Upper lobe of right lung (tissue), 1 donor: Measurements from ENCODE around the gene LRMDA. TPM values are rescaled to one million over a fixed set of nuclear protein-coding genes. Genes with fewer than 3 reads are reported as not detected.

ENCODE experiments used
- ATAC-seq: fragments of 200-7000 bp; cut with Tn5 transposase; one replicate; pipeline ENCODE4 v1.9.1; 2020; ENCODE audit warnings: mild to moderate bottlenecking, moderate library complexity
- DNase-seq: peaks from one replicate; pipeline ENCODE4 v3.0.0-alpha.2; 2020
- H3K27ac ChIP-seq: fragments of 200-600 bp; one replicate; pipeline ENCODE4 v1.8.0; 2022
- H3K27me3 ChIP-seq: fragments of 200-600 bp; one replicate; pipeline ENCODE4 v1.8.0; 2022; ENCODE audit warnings: mild to moderate bottlenecking
- H3K36me3 ChIP-seq: fragments of 200-600 bp; one replicate; pipeline ENCODE4 v1.8.0; 2022
- H3K4me1 ChIP-seq: fragments of 200-600 bp; one replicate; pipeline ENCODE4 v1.8.0; 2022
- H3K4me3 ChIP-seq: fragments of 200-600 bp; one replicate; pipeline ENCODE4 v1.8.0; 2022; ENCODE audit warnings: mild to moderate bottlenecking
- H3K9me3 ChIP-seq: fragments of 200-600 bp; one replicate; pipeline ENCODE4 v1.8.0; 2022
- CTCF ChIP-seq: fragments of 200-600 bp; IDR thresholded peaks from one replicate; pipeline ENCODE4 v1.8.0; 2022; ENCODE audit warnings: antibody characterized with exemption
- intact Hi-C: fragments of 100-400 bp; cut with DNase I; formaldehyde crosslinking; loops from one replicate; pipeline ENCODE4 v1.11.0; 2022
- total RNA-seq: library from RNA; stranded (reverse); fragmentation: NEBNext Ultra II Directional; extraction: Animal tissue kit (Norgen Biotek cat#: 25700); gene quantifications from one replicate; pipeline ENCODE4 v1.2.1, GENCODE V29; 2021
- donor health status: DM: no; HTN: yes; CAD: no; lungs with severe emphysema.

LRMDA gene
- total RNA-seq, 1 donor from 2014 or later = 20.0 TPM

GRCh38 chr10:76358743-76359395 is 927.4 kb downstream of the LRMDA start:
- Histone ChIP-seq H3K4me1 (no peaks in the 10 kb centered on the region), H3K36me3 (no peaks in the 10 kb centered on the region), H3K27ac (no peak overlapping the region), H3K9me3 (no peaks in the 10 kb centered on the region), H3K27me3 (no peaks in the 10 kb centered on the region), H3K4me3 (no peak overlapping the region)
- intact Hi-C loops = no loop called here
- ATAC-seq = no peak
- TF ChIP-seq CTCF = no peak
- no peak for DNase-seq

DNA sequence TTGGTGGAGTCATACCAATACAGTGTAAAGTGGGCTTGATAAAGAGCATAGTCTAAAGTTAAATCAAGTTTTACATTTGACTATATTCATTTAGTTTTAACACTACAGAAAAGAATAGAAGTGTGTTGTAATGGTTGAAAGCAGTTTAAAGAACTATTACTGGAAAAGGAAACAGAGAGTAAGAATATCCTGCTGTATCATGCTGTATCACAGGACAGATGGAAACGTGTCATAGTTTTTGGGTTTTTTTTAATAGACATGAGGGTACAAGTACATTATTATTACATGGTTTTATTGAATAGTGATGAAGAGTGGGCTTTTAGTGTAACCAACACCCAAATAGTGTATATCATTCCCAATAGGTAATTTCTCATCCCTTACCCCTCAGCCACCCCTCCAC is 944.3 kb downstream of the LRMDA start:
- DNase-seq (no peak), ATAC-seq (no peak)
- intact Hi-C loops = no loop called here
- H3K27ac ChIP-seq = no peak overlapping the region
- no peaks in the 10 kb centered on the region for H3K4me1 ChIP-seq
- no peaks in the 10 kb centered on the region for H3K27me3 ChIP-seq
- H3K36me3 ChIP-seq = no peaks in the 10 kb centered on the region
- no peaks in the 10 kb centered on the region for H3K9me3 ChIP-seq
- no peak overlapping the region for H3K4me3 ChIP-seq
- TF ChIP-seq CTCF = no peak

DNA sequence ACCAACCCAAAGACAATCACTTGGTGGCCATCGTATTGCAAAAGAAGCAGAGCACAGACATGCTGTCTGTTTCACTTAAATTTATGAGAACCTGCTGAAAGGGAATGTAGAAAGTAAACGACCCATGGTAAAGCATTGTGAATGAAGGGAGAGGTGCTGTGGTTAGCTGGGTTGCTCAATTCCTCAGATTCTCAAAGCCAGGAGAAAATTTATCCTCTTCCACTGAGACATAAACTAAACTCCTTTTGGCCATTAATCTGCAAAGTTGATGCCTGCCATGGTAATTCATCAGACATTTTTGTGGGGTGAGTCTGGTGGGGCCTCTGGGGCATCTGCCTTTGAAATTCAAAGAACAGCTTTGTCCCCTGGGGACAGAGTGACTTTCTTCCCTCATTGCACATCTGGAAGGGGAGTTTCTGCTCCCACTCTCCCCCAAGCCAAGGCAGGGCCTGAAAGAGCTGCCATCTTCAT is 951.0 kb downstream of the LRMDA start:
- no peak for DNase-seq
- no peak for TF ChIP-seq CTCF
- H3K27ac ChIP-seq = no peak overlapping the region
- H3K9me3 ChIP-seq = no peaks in the 10 kb centered on the region
- no peaks in the 10 kb centered on the region for H3K27me3 ChIP-seq
- intact Hi-C loops = no loop called here
- H3K36me3 ChIP-seq = no peaks in the 10 kb centered on the region
- H3K4me1 ChIP-seq = no peaks in the 10 kb centered on the region
- ATAC-seq = no peak
- H3K4me3 ChIP-seq = no peak overlapping the region

- no peak for DNase-seq
- intact Hi-C loops = no loop called here
- Histone ChIP-seq H3K36me3 (no peaks in the 10 kb centered on the region), H3K4me3 (no peak overlapping the region), H3K9me3 (no peaks in the 10 kb centered on the region), H3K27ac (no peak overlapping the region), H3K4me1 (no peaks in the 10 kb centered on the region), H3K27me3 (no peaks in the 10 kb centered on the region)
- no peak for ATAC-seq
- TF ChIP-seq CTCF = no peak
Observed at GRCh38 chr10:76388321-76389023, 957.0 kb downstream of the LRMDA start.

DNA sequence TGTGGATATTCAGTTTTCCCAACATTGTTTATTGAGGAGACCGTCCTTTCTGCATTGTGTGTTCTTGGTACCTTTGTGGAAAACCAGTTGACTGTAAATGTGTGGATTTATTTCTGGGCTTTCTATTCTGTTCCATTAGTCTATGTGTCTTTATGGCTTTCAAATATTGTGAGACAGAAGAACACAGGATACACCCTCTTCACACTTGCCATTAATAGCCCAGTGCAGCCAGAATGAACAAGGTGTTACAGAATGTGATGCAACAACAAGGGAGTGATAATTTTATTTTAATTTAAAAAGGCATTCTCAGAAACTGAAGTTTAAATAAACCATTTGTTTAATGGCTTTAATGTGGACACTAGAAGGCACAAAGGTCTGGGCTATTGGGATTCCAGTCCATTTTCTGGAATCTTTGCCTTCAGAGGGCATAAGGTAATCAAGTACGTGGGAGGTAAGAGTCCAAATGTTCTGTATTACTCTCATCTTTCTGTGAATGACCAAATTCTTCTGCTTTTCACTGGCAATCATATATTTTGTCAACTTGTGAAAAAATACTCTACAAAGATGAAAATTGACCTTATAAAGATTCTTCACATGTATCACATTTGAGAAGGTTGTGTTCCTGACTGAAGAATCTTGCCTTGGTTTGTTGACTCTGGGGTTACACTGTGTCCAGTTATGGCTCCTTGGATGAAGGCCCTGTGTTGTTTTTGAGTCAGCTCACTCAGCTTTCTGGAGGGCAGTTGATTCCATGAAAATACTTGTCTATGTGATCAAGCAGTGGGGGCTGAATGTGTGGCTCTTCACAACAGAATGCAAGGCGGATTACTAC is 962.7 kb downstream of the LRMDA start:
- Histone ChIP-seq H3K27me3 (no peaks in the 10 kb centered on the region), H3K36me3 (no peaks in the 10 kb centered on the region), H3K4me1 (no peaks in the 10 kb centered on the region), H3K4me3 (no peak overlapping the region), H3K27ac (no peak overlapping the region), H3K9me3 (no peaks in the 10 kb centered on the region)
- intact Hi-C loops = no loop called here
- no peak for DNase-seq
- no peak for ATAC-seq
- TF ChIP-seq CTCF = no peak
